Fibroblast of the conjunctiva (primary cell): ENCODE data around the gene CYP2C9.
"Not testable (repeated sequence)": the region's sequence is repeated elsewhere in the genome, so short reads cannot be mapped to it uniquely, and the experiment has no call there.

ENCODE experiments used
- DNase-seq: peaks from one replicate; pipeline ENCODE4 v3.0.0-alpha.2; 2010; ENCODE audit warnings: low read depth

The CYP2C9 gene

GRCh38 chr10:94938383-94938782, at the start of gene CYP2C9:
Gene CYP2C9, plus strand, starts transcription at chr10:94938658. Its CDS starts 25 bp downstream, at chr10:94938683.
- no peak for DNase-seq

GRCh38 chr10:94889123-94889522, 49.3 kb upstream of the CYP2C9 start:
- no peak for DNase-seq

- no peak for DNase-seq
Observed at GRCh38 chr10:94890264-94891022, 48.0 kb upstream of the CYP2C9 start.

GRCh38 chr10:94898414-94898813, 40.0 kb upstream of the CYP2C9 start:
- not testable (repeated sequence) for DNase-seq

GRCh38 chr10:94902080-94902479, 36.4 kb upstream of the CYP2C9 start:
- no peak for DNase-seq

GRCh38 chr10:94902570-94902969, 35.9 kb upstream of the CYP2C9 start:
- DNase-seq, result no peak

- not testable (repeated sequence) for DNase-seq
Observed at GRCh38 chr10:94904506-94905148, 33.8 kb upstream of the CYP2C9 start.

- DNase-seq, result no peak
Observed at GRCh38 chr10:94916423-94916822, 22.0 kb upstream of the CYP2C9 start.

GRCh38 chr10:94936721-94937120, 1.7 kb upstream of the CYP2C9 start:
- DNase-seq, result no peak

- DNase-seq, result not testable (repeated sequence)
Observed at GRCh38 chr10:94943432-94944103, 5.1 kb downstream of the CYP2C9 start.

- not testable (repeated sequence) for DNase-seq
Observed at GRCh38 chr10:94946181-94946580, 7.7 kb downstream of the CYP2C9 start.

- peak; percentile 2 for DNase-seq
Observed at GRCh38 chr10:94963901-94964300, 25.4 kb downstream of the CYP2C9 start.

GRCh38 chr10:94983555-94983954, 45.1 kb downstream of the CYP2C9 start:
- no peak for DNase-seq

- DNase-seq, result no peak
Observed at GRCh38 chr10:94989192-94989591, 50.7 kb downstream of the CYP2C9 start.

- DNase-seq, result no peak
Observed at GRCh38 chr10:94991243-94991888, 52.9 kb downstream of the CYP2C9 start.

- DNase-seq, result no peak
Observed at GRCh38 chr10:94992811-94993210, 54.4 kb downstream of the CYP2C9 start.

- no peak for DNase-seq
Observed at GRCh38 chr10:94997741-94998174, 59.3 kb downstream of the CYP2C9 start.

- no peak for DNase-seq
Observed at GRCh38 chr10:95026461-95026860, 88.0 kb downstream of the CYP2C9 start.

- no peak for DNase-seq
Observed at GRCh38 chr10:95031656-95032055, 93.2 kb downstream of the CYP2C9 start.

- DNase-seq, result no peak
Observed at GRCh38 chr10:95034401-95034800, 95.9 kb downstream of the CYP2C9 start.

GRCh38 chr10:95035332-95036295, 97.2 kb downstream of the CYP2C9 start:
- no peak for DNase-seq
